Stimulated activated CD8-positive, alpha-beta memory T cell treated with anti-CD3 and anti-CD28 coated beads, Interleukin-15, amount 100 ng/mL, for 4 hours (primary cell): ENCODE results near the gene CDKL1.

ENCODE experiments used
- DNase-seq, 2 donors: peaks; one replicate each; pipeline ENCODE4 v3.0.0-alpha.2; 2020; ENCODE audit warnings: low read depth in 2 of 2

The CDKL1 gene

DNA sequence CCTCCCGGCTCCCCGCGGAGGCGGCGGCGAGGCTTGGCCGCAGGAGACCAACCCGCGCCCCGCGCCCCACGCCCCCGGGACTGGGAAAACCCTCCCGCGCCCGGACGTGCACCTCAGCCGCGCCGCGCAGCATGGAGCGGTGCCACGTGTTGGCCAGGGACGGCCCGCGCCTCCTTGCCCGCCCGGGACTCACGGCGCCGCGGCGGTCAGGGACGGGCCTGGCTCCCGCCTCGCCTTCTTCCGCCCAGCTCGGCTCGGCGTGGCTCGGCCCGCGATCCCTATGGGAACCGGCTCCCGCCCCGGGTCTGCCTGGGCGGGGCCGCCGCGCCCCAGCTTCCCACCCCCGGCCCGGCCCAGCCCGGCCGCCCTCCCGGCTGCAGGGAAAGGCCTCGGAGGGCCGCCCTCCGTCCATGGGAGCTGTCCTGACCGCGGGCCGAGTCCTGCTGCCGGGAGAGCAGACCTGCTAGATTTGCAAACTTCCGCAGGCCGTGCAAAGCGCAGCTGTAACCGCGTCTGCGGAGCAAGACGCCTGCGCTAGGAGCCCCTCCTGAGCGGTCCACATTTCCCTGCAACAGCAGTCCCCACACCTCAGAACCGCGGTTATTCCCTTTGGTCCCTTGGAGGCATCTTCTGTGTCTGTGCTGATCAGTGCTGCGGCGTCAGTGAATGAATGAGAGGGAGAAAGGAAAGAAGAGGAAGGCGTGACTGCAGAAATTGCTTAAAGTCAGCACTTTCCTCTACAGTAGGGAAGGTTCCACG, at the start of gene CDKL1:
CDKL1 (minus strand) TSS at position 251 of the 759 bp plus-strand sequence. CDS start 1,013 bp downstream, outside the sequence.
- DNase-seq = peak; percentile 12 to 30

DNA sequence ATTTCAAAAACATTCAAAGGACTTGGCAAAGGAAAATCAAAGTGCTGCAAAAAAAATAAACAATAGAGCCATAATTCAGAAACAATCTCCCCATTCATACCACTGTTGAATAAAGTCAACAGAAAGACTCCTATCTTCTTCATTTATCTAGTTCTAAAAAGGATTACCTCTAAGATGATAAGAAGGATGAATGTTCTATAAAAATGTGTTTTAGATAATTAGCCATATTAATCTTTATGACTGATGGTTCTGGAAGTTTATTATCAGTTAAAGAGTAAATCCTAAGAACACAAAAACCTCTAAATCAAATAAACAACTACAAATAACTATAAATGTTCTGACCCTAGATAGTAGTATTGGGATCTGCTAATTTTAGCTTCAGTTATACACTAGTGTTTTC, 37.8 kb upstream of the CDKL1 start:
- DNase-seq = no peak

DNA sequence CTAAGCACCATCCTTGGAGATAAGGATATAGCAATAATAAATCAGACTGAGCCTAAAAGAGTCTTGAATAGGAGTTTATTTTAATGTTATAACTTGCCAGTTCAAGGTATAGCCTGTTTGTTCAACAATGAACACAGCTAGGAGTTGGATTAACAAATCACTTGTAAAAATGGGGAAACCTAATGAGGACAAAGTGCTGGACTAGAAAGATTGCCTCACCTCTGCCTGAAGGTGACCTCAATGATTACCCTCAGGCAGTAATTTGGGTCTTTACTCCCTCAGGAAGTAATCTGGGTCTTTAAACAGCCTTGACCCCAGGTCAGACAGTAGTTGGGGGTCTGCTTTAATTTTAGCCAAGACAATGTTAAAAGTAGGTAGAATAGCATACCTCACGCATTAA, 35.5 kb upstream of the CDKL1 start:
- DNase-seq = no peak

DNA sequence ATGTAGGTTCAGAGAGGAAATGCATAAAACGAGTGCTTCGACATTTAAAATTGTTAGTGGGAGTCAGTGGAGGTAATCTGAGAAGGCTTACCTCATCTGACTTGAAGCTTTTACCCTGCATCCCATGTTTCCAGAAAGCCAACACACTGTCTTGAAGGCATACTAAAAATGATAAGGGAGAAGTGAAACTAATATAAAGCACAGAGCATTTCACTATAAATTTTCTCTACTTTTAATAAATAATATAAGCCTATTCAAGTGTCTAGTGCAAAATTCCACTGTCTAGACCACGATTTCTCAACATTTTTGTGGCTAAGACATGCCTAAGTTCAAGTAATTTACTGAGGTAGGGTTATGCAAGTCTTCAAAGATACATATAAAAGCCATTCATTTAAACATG, 29.1 kb upstream of the CDKL1 start:
- no peak for DNase-seq

DNA sequence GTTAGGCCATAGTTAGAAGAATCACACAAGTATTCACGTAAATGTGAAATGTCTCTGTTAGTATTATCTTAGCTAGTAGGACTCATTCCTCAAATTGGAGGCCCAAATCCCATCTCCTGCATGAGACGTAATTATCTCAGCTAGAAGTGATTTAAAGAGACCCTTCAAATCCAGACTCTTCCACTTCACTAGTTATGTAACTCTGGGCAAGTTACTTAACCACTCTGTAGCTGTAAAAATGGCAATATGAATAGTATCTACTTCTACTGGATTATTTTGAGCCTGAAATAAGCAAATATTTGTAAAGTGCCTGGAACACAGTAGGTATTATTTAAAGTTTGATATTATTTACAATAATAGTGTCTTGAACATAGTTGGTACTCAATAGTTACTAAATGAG, 28.4 kb upstream of the CDKL1 start:
- no peak for DNase-seq

DNA sequence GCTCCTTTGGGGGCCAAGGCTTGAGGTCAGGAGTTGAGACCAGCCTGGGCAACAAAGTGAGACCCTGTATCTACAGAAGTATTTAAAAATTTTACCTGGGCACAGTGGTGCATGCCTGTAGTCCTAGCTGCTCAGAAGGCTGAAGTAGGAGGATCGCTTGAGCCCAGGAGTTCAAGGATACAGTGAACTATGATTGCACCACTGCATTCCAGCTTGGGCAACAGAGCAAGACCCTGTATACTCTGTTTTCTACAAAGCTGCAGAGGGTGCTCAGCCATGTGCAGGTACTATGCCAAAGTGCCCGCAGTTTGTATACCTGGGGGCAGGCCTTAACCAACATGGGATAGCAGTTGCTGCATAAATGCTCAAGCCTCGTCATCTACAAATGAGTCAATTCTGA, 26.8 kb upstream of the CDKL1 start:
- no peak for DNase-seq

DNA sequence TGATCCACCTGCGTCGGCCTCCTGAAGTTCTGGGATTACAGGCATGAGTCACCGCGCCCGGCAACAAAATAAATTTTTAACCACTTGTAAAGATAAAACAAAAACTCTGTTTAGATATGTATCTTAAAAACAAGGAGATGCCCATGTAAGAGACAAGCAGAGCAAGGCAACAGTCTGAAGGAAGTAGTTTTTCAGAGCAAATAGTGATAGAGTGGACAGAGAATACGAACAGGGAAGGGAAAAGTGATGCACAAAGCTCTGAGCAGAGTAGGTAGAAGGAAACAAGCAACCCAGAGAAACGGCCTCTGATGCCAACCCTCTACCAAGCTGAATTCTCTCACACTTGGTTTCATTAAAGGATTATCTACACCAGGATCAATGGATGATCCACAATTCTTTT, 24.8 kb upstream of the CDKL1 start:
- DNase-seq = no peak

DNA sequence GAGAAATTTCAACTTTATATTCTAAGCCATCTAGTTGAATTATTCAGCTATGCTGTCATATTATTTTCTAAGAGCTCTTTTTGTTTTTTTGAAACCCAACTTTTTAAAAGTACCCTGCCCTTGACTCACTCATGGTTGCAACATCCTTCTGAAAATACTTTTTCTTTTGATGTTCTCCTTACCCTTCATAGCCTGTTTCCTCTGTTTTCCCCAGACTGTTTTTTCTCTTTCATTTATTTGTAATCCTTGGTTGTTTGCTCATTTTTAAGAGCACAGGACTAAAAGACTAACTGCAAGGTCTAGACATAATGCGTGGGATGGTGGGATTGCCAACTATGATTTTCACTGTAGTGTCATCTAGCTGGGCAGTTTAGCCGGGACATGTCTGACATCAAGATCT, 21.2 kb upstream of the CDKL1 start:
- DNase-seq = no peak

DNA sequence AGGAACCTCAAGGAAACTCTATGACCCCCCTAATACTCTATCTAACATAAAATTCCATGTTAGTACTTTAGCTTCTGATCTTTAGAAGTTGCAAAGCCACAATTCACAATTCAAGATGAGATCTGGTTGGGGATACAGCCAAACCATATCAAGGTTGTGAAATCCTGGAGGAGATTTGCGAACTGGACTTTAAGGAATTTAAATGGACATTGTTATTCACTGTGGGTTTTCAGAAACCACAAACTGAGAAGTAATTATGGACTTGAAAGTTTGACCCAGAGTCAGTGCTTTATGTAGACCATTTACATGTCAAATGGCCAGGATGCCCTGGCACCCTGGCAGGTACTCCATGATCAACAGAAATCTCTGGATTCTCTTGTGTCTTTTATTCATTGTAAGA, 14.2 kb upstream of the CDKL1 start:
- no peak for DNase-seq

DNA sequence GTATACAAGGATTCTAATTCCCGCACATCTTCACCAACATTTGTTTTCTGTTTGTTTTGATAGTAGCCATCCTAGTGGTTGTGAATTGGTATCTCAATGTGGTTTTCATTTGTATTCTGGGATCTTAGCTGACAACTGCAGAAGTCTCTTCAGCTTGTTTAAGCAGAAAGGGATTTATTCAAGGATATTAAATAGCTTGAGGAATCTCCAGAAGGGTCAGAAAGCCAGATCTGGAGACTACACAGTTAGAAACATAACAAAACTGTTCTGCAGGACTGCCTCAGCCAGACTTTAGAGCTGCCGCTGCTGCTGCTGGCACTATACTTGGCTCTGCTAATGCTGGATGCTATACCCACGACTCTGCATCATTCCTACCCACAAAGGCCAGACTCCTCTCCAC, 13.4 kb upstream of the CDKL1 start:
- DNase-seq = no peak

DNA sequence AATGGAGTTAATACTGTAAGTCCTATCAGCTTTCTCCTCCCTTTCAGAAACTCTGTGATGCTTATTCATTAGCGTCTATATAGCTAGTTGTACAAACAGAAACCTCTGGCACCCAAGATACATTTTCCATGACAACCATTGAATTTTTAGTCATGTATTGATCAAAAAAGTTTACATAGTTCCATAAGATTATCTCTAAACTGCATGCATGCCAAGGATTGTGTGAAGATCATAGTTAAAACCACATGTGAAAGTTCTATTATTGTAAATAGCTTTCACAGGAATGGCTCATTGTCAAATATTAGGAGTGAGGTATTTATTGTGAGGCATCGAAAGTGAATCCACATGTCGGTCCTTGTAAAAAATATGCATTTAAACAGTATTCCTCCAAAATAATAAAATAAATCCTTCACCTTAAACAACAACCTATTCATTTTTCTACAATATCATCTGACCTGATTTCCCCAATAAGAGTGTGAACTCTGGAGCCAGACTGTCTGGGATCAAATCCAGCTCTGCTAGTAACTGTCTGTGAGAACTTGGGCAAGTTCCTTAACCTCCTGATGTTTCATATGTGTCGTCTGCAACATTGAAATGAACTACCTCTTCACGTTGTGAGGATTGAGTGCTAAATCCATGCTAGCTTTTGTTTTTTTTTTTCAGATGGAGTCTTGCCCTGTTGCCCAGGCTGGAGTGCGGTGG, 10.6 kb upstream of the CDKL1 start:
- no peak for DNase-seq

DNA sequence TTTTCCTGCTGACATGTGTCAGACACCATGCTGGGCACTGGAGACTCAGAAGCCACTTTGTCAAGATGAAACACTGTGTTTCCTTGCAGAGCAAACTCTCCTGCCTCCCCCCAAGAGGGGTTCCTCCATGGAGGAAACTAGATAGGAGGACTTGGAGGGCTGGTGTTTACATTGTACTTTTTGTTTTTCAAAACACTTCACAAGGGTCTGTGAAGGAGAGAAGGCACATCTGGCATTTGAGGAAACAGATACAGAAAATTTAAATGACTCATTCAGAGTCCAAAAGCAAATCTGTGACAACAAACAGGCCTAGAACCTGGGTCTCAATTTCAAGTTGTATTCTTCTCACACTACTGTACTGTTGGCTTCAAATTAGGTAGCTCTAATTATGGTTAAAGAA, 6.7 kb upstream of the CDKL1 start:
- DNase-seq = no peak

DNA sequence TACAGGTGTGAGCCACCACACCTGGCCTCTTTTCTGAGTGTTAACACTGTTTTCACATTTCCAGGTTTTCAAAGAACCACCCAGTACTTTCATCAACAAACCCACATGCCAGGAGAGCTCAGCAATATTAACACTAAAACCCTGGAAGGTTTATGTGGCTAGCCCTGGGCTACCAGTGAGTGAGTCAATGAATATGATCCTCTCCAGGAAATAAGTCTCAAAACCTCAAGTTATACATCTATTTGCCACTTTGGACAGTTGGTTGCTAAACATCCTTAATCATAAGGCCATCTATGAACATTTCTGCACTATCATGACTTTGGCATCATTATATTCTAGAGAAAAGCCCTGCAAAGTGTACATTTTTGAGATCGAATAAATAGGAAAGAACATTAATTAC, 6.3 kb upstream of the CDKL1 start:
- no peak for DNase-seq

DNA sequence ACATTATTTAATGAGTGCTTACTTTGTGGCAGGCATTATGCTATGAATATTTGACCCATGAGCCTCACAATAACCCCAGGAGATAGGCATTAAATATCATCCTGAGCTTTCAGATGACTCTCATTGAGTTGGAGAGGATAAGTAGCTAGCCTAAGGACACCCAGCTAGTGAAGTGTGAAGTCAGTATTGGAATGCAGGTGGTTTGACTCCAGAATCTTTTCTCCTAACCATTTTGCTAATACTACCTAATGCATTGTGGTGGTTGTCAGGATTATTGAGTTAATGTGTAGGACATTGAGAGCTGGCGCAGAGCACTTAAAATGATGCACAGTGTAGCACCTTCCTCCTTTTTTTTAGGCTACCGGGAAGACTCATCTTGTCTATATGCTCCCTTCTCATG, 3.8 kb upstream of the CDKL1 start:
- DNase-seq = no peak

DNA sequence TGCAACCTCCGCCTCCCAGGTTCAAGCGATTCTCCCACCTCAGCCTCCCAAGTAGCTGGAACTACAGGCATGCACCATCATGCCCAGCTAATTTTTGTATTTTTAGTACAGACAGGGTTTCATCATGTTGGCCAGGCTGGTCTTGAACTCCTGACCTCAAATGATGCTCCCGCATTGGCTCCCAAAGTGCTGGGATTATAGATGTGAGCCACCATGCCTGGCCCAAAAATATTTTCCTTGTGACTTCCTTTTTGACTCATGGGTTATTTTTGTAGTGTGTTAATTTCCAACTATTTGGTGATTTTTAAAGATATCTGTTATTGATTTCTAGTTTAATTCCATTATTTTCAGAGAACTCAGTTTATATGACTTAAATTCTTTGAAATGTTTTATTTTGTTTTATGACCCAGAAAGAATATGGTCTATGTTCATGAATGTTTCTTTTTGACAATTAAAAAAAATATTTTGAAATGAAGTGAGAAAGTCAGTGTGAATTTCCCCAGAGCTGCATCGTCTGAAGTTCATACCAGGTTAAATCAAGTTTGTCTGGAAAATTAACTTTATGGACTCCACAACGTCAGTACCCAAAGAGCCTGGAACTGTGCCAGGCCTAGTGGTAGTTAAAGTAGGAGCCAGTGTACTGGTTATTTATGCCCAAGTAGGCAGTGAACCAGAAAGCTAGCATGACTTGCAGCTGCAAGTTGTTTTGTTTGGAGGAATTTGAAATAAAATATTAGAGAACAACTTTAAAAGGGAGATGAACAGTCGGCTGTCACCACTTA, 2.8 kb upstream of the CDKL1 start:
- no peak for DNase-seq

DNA sequence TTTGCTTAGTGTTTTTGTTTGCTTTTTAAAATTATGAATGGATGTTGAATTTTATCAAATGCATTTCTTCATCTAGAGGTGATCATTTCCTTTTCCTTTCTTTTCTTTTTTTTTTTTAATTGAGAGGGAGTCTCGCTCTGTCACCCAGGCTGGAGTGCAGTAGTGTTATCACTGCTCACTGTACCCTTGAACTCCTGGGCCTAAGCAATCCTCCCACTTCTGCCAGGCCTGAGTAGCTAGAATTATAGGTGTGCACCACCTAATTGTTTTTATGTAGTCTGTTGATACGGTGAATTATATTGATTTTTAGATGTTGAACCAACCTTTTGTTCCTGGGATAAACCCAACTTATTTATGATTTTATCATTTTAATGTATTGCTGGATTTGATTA, 1.5 kb upstream of the CDKL1 start:
- no peak for DNase-seq

DNA sequence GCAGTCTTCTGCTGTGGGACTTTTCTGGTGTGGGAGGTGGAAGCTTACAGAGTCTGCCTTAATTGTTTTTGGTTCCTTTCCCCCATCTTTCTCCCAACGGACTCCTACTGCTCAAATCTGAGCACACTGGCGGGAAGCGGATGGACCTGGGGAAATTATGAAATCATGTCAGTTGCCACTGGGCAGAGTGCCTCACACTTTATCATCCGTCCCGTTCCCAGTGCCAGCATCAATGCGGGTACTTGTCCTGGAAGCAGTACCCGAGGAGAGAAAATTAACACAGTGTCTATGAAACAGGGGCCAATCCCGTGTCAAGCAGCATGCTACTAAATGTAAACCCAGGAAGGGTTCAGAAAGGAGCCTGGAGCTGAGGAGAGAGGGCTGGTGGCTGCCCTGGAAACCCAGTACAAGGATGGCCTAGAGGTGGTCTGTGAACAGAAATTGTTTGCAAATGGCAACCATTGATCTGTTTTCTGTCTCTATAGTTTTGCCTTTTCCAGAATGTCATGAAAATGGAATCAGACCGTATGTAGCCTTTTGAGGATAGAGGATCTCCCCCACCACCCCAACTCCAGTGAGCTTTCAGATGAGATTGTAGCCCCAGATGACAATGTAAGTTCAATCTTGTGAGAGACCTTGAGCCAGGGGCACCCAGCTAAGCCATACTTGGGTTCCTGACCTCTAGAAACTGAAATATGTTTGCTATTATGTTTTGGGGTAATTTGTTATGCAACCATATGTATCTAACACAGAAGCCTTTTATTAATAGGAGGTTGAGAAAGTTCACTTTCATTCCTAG, 908 bp upstream of the CDKL1 start:
- no peak for DNase-seq

DNA sequence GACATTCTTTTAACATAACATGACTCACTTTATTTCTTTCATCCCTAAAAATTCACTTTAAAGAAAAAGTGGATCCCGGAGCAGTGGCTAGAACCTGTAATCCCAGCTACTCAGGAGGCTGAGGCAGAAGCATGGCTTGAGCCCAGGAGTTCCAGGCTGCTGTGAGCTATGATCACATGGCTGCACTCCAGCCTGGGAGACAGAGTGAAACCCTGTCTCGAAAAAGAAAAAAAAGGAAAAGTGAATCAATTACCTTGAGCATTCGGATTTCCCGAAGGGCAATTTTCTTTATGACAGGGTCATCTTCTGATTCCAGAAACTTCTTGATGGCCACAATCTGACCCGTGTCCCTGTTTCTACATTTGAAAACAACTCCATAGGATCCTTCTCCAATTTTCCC, 1.2 kb downstream of the CDKL1 start:
- DNase-seq = no peak

DNA sequence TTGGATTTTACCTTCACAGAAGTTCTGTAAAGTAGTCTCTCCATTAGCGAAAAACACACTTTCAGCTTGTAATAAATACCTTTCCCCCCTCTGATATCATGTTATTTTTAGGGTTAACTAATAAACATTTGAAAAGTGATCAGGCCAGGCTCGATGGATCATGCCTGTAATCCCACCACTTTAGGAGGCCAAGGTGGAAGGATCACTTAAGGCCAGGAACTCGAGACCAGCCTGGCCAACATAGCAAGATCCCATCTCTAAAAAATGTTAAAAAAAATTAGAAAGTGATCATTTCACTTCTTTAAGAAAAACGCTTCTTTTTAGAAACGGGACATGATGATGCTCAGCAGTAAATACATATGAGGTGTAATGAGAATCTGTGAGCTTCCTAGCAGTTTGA, 2.0 kb downstream of the CDKL1 start:
- DNase-seq = no peak

DNA sequence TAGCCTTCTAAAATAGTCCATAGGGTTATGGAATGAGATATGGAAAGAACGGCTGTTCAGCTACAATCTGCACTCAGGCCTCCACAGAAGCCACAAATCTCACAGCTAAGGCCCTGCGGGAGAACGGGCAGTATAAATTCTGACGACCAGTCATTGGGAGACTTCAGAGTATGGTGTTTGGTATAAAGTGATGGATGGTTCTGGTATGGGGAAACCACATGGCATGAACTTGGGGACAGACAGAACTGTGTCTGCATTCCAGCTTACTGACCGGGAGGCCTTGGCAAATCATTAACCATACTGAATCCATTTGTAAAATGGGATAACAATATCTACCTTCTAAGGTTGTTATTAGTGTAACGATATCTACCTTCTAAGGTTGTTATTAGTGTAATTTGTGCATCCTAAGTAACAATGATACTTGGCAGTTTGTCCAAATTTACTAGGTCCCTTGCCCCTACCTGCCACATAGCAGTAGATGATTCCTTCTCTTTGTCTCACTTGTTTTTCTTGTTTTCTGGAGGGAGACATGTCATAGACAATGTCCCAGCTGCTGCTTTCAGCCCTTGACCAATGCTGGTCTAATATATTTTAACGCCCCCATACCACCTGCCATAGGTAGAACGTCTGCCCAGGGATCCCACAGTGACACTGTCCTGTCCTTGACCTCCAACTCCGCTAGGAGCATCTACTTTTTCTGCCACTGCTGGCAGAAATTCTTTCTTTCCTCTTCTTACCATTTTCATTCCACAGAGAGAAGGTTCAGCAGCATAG, 6.8 kb downstream of the CDKL1 start:
- DNase-seq = no peak

DNA sequence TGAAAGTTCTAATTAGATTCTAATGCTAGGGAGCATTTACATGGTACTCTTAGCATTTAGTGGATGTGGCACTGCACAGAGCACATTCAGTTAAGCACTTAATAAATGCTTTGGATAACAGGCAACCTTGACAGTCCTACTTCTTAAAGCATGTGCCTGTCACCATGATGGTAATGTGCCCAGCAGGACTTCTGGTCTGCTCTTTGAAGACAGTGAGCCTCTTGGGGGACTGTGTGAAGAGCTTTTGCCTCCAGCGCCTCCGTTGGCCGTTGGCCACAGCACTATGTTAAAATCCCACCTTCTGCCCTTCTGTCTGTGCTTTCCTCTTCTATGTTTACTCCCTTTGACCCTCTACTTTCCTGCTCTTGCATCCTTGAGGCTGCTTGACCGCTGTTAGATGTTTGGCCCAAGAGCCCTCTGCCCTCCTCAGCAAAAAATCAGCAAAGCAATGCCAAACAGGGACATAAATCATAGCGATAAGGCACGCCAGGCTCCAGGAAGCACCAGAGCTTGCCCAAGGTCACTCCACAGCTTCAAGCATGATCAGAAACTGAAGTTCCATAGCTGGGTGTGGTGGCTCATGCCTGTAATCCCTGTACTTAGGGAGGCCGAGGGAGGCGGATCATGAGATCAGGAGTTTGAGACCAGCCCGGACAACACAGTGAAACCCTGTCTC, 8.3 kb downstream of the CDKL1 start:
- DNase-seq = no peak
